Embryonic facial prominence (tissue), 1 donor: Measurements from ENCODE around the gene MED12L.
"Not testable (repeated sequence)": the region's sequence is repeated elsewhere in the genome, so short reads cannot be mapped to it uniquely, and the experiment has no call there.

ENCODE experiments used
- DNase-seq: peaks from one replicate; pipeline ENCODE4 v3.0.0-alpha.2; 2016; ENCODE audit errors: extremely low spot score

MED12L gene

GRCh38 chr3:151214459-151214858 is 129.0 kb downstream of the MED12L start:
- no peak for DNase-seq

GRCh38 chr3:151216641-151217607 is 131.5 kb downstream of the MED12L start:
- no peak for DNase-seq

GRCh38 chr3:151218136-151218535 is 132.7 kb downstream of the MED12L start:
- no peak for DNase-seq

- DNase-seq: no peak
These were observed 133.6 kb downstream of the MED12L start for GRCh38 chr3:151219056-151219455.

- DNase-seq: no peak
These were observed 138.9 kb downstream of the MED12L start for GRCh38 chr3:151224268-151224866.

- DNase-seq: no peak
These were observed 139.8 kb downstream of the MED12L start for GRCh38 chr3:151225040-151225975.

- no peak for DNase-seq
These were observed 140.7 kb downstream of the MED12L start for GRCh38 chr3:151226088-151226563.

- DNase-seq: no peak
These were observed 141.4 kb downstream of the MED12L start for GRCh38 chr3:151226825-151227224.

- no peak for DNase-seq
These were observed 141.9 kb downstream of the MED12L start for GRCh38 chr3:151227266-151227806.

GRCh38 chr3:151227807-151228665 is 142.6 kb downstream of the MED12L start:
- peak; percentile 46 for DNase-seq

GRCh38 chr3:151228666-151229040 is 143.2 kb downstream of the MED12L start:
- no peak for DNase-seq

- DNase-seq: no peak
These were observed 145.2 kb downstream of the MED12L start for GRCh38 chr3:151230646-151231045.

GRCh38 chr3:151232403-151232802 is 146.9 kb downstream of the MED12L start:
- DNase-seq: not testable (repeated sequence)

- no peak for DNase-seq
These were observed 147.5 kb downstream of the MED12L start for GRCh38 chr3:151232991-151233390.

GRCh38 chr3:151234825-151235224 is 149.4 kb downstream of the MED12L start:
- no peak for DNase-seq

- DNase-seq: no peak
These were observed 150.9 kb downstream of the MED12L start for GRCh38 chr3:151236316-151236715.

- no peak for DNase-seq
These were observed 151.3 kb downstream of the MED12L start for GRCh38 chr3:151236736-151237135.

- DNase-seq: not testable (repeated sequence)
These were observed 156.5 kb downstream of the MED12L start for GRCh38 chr3:151242006-151242405.

GRCh38 chr3:151248772-151249337 is 163.4 kb downstream of the MED12L start:
- no peak for DNase-seq

GRCh38 chr3:151256749-151257148 is 171.3 kb downstream of the MED12L start:
- DNase-seq: no peak
